Stimulated activated CD8-positive, alpha-beta memory T cell treated with anti-CD3 and anti-CD28 coated beads, Interleukin-4, amount 100 ng/mL, for 24 hours (primary cell): Measurements from ENCODE around the gene KAT8.

Experiments
- DNase-seq: peaks from one replicate; pipeline ENCODE4 v3.0.0-alpha.2; 2020; ENCODE audit warnings: low read depth

Gene KAT8

GRCh38 chr16:31117384-31118222 lies at the start of gene KAT8:
TSS of gene KAT8 (plus strand) at chr16:31117664. CDS start at chr16:31117682, 18 bp downstream.
- peak; percentile 95 for DNase-seq

GRCh38 chr16:31071861-31072260 lies 45.6 kb upstream of the KAT8 start:
- DNase-seq, result no peak

- DNase-seq, result no peak
These were observed 44.8 kb upstream of the KAT8 start for GRCh38 chr16:31072540-31073141.

- DNase-seq, result peak; percentile 87
These were observed 44.1 kb upstream of the KAT8 start for GRCh38 chr16:31073142-31073969.

GRCh38 chr16:31073970-31074813 lies 43.3 kb upstream of the KAT8 start, which contains the start of the genes ZNF646 and ZNF668:
TSS of gene ZNF646 (plus strand) at chr16:31074422. CDS start at chr16:31076325, 1,903 bp downstream.
TSS of gene ZNF668 (minus strand) at chr16:31074240. CDS start at chr16:31064459, 9,781 bp downstream.
- DNase-seq, result peak; percentile 95

GRCh38 chr16:31074814-31075183 lies 42.7 kb upstream of the KAT8 start:
- no peak for DNase-seq

- DNase-seq, result no peak
These were observed 41.1 kb upstream of the KAT8 start for GRCh38 chr16:31076319-31076718.

GRCh38 chr16:31077024-31077423 lies 40.4 kb upstream of the KAT8 start:
- no peak for DNase-seq

GRCh38 chr16:31077592-31078396 lies 39.7 kb upstream of the KAT8 start:
- no peak for DNase-seq

- DNase-seq, result no peak
These were observed 38.7 kb upstream of the KAT8 start for GRCh38 chr16:31078597-31079341.

- DNase-seq, result no peak
These were observed 38.0 kb upstream of the KAT8 start for GRCh38 chr16:31079342-31079944.

- no peak for DNase-seq
These were observed 37.3 kb upstream of the KAT8 start for GRCh38 chr16:31080035-31080629.

GRCh38 chr16:31080756-31081419 lies 36.6 kb upstream of the KAT8 start:
- DNase-seq, result no peak

- no peak for DNase-seq
These were observed 35.8 kb upstream of the KAT8 start for GRCh38 chr16:31081428-31082351.

- DNase-seq, result no peak
These were observed 35.0 kb upstream of the KAT8 start for GRCh38 chr16:31082368-31083045.

GRCh38 chr16:31083081-31083480 lies 34.4 kb upstream of the KAT8 start:
- DNase-seq, result no peak

GRCh38 chr16:31083556-31083955 lies 33.9 kb upstream of the KAT8 start:
- no peak for DNase-seq
